GM21390 (cell line): ENCODE measurements around the gene ANKRD35.
A peak's percentile ranks its signal among the peaks of the same experiment; 100 is the strongest.

Experiments used
- ATAC-seq: cut with Tn5 transposase; IDR thresholded peaks from one replicate; pipeline ENCODE4 v1.9.1; 2021; ENCODE audit not compliant: unreplicated experiment

ANKRD35 gene

DNA sequence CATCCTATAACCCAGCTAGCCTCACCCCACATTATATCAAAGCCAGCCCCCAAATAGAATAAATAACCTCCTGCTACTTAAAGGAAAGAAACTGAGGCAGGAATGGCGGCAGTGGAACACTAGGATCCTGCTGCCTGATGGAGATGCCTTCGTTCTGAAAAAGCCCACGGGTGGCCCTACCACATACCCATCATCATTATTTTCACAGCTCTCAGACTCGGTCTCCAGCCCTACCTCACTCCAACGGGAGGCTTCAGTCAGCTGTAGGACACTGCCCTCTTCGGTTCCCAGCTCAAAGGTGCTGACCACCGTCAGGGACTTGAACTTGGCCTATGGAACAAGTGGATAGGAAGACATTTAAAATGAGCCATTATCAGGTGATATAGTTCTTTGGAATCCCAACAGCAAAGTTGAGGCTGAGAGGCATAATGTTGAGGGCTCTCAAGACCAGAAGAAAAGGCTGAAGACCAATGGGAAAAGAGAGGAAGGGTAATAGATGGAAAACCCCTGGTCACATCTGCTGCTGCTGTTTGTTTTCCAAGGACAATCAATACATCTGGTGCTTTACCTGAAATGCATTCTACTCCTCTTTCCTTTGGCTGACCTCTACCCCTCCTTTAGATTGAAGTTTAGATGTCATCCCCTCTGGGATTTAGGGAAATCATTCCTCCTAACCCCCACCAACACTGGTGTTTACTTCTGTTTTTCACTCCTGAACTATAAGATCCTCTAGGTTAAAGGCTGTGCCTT lies 7.8 kb upstream of the ANKRD35 start:
- no peak for ATAC-seq

DNA sequence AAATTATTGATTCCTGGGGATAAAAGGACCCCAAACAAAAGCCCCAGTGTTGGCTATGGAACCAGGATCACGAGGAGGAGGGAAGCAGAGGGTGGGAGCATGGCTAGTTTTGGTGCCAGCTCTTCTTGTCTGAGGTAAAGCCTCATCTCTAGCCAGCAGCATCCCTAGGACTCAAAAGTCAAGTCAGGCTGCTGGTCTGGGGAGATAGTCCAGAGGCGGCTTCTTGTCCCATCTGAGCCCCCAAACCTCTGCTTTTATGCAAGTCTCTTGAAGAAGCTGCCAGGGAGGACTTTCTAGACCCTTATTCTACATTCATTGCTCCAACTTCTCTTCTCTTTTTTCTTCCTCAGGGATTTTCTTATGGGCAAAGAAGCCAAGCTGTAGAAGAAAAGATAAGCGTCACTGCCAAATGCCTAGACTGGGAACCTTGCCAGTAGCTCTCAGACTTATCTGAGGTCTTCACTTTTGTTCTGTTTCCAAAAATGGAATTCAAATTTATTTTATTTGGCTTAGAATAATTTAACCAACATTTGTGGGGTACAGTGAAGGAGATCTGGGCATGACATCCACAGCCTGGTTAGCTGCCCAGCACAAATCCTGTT lies 6.9 kb upstream of the ANKRD35 start:
- no peak for ATAC-seq

DNA sequence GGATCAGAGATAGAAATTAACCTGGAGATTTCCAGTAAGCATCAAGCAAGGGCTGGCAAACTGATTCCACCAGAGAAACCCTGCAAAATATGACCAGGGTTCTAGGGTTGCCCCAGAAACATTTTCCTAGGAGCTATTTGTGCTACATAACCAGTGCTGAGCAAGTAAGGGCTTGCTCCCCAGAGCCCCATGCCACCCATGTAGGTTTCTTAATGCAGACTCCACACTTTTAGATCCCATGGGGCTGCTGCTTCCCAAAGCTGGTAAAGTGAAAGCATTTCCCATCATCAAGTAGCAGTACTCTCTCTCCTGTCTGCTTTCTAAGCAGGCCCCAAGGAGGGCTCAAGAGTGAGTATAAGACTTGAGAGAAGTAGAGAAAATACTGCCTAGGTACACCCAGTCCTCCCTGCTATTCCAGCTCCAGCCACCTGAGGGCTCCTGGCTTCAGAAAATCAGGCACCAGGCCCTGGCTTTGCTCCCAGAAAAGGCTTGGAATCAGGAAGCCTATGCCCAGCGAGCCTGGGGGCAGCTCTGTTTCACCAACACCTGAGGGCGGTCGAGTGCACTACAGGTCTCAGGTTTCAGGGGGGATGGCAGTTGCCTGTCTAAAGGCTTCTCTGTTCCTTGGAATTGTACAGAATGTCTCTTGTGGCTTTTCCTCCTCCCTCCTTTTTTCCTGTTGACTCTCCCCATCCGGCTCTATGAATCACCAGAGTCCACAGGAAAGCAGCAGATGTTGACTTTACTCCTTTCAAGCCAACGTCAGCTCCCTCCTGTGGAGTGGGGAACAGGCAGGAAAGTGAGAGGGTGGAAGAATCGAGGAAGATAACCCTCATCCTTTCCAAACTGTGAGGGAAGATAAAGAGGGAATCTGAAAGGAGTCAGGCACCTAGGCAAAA lies 6.2 kb upstream of the ANKRD35 start:
- no peak for ATAC-seq

DNA sequence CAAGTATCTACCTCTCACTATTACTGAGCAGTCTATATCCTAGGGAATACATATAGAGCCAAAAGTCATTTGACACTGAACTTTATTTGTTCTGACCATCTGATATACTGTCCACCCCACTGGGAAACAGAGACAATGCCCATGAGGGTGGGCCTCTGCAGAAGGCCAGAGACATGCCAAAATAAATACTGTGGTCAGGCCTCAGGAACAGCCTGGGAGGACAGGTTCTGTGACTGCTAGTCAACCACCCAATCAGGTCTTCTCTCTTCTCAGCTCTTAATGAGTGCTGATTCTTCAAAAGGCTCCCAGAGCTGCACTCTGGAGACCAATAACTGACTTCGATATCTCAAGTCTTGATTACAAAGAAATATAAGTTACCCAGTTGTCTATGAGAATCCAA lies 5.5 kb upstream of the ANKRD35 start:
- ATAC-seq, result no peak

DNA sequence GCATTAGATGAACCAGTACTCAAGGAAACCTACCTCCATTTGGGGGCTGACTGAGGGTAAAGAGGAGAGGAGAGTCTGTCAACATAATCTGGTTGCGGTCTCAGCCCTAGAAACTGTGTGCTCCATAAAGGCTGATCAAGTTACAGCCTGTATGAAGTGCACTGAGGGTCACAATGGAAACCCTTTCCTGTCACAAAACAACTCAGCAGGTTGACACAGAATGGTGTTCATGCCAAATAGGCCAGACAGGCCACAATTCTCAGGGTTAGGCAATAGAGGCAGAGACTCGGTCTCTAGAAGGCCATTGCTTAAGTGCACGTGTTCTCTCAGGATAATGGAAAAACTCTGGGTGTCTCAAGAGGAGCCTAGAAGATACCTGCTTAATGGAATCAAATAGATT lies 4.1 kb upstream of the ANKRD35 start:
- ATAC-seq, result no peak

DNA sequence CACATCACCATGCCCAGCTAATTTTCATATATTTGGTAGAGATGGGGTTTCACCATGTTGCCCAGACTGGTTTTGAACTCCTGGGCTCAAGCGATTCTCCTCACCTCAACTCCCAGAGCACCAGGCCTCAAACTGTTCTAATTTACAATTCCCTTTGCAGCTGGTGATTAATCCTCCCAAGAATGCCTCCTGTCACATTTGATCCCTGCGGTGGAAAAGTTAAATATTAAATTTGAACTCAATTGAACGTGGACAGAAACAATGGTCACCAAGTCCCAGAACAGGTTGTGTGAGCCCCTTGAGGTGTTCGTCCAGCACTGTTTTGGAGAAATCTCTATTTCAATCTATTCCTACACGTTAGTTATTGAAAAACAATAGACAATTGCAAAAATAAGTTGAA lies 2.0 kb upstream of the ANKRD35 start:
- ATAC-seq, result no peak

DNA sequence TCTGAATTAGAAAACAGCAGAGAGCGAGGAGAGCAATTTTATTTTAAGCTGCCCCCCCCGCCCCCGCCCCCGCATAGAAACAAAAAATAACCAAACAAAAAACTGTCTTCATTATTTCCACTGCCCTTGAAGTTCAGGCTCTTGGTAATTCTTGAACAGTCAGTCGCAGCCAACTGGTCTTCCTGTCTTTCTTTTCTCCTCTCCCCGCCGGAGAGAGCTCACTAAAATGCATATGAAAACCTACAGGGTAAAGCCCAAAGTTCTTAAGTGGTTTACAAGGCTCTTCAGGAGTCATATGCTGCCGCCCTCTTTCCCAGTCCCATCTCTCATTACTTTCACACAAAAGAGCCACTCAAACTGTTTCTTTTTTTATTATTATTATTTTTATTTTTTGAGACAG lies 1.1 kb upstream of the ANKRD35 start:
- ATAC-seq, result no peak

DNA sequence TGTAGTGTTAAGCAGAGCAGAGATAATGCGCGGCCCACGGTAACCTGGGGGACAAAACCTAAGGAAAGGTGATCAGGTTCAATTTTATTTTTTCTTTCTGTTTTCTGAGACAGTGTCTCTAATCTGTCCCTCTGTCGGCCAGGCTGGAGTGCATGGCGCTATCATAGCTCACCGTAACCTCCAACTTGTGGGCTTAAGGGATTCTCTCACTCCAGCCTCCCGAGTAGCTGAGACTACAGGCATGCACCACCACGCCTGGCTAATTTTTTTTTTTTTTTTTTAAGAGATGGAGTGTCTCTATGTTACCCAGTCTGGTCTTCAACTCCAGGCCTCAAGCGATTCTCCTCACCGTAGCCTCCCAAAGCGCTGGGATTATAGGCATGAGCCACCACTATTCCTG lies 724 bp upstream of the ANKRD35 start:
- ATAC-seq, result no peak

DNA sequence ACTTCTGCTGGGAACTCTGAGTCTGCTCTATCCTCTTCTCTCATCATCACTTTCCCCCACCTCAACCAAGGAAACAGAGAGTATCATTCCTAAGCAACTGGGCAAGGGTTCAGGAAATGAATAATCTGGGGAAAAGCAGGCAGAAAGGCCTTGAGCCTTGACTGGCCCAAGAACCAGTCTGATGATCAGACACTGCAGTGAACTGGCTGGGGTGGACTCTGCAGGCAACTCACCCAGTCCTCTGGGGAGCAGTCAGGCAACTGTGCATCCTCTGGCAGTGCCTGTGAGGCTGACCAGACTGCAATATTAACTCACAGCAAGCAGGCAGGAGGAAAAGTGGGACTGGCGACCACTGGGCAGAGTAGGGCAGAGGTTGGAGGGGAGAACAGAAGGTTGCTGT lies 991 bp downstream of the ANKRD35 start:
- ATAC-seq, result no peak

DNA sequence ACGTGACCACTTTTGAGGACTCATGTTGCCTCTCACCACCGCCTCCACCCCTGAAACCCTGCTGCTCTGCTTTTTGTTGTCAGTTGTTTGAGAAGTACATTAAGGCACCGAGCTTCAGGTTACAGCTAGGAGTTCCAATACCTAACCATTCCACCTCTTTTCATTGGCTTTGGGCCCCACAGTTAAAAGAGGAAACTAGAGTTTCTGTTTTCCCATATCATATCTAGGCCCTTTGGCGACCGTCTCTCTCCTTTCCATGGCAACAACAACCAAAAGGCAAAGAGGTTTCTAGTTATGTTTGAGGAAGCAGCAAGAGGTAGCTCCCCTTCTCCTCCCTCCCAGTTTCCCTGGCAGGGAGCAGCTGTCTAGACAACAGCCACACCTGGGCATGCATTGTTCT lies 5.9 kb downstream of the ANKRD35 start:
- no peak for ATAC-seq

DNA sequence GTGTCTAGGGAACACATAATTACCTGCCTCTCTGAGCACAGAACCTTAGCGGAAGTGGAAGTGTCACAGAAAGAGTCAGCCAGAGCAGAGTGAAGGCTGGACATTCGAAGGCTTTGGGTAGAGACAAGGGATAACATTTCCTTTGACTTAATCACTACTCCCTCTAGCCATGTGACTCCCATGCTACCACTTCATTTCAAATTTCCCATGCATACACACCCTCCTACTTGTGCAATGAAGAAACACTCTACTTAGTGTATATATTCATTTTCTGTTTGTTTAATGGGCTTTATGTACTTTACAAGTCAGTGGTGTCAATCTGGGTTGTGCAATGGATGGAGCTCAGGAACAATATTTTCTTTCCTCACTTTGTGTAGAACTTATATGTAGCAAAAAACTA lies 6.9 kb downstream of the ANKRD35 start:
- ATAC-seq, result no peak

DNA sequence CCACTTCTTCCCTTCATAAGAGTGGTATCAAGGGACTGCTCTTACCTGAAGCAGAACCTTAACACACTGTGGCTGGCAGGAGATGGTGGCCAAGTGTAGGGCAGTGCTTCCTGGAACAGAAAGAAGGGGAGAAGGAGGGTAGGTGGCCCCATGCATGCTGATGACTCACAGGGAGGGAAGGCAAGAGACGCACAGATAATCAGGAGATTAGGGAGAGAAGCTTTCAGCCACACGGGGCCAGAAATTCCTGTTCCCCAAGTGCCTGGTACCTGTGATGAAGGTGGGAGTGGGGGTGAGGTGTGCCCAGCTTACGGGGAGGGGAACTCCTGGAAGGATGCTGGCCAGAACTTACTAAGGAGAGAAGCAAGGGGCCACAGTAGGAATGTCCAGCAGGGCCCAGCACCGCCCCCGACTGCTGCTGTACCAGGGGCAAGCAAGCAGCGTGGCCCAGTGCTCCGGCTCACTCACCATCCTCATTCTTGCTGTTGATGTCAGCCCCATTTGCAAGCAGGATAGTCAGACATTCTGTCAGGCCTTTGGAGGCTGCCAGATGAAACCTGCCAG lies 7.7 kb downstream of the ANKRD35 start:
- ATAC-seq, result no peak

DNA sequence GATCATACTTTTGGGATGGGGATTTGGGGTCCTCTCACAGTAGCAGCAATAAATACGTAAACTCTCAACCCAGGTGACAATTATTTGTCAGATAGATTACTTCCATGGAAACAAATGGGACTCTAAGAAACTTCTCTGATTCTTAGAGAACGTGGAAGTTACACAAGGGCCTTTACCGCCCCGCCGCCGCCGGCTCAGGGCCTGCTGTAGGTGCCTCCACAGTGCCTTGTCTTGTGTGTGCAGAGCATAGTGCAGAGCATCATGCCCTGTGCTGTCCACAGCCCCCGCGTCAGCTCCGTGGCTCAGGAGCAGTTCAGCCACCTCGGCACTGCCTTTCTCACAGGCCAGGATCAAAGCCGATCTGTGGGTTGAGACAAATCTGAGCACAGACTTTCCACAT lies 11.0 kb downstream of the ANKRD35 start:
- no peak for ATAC-seq

DNA sequence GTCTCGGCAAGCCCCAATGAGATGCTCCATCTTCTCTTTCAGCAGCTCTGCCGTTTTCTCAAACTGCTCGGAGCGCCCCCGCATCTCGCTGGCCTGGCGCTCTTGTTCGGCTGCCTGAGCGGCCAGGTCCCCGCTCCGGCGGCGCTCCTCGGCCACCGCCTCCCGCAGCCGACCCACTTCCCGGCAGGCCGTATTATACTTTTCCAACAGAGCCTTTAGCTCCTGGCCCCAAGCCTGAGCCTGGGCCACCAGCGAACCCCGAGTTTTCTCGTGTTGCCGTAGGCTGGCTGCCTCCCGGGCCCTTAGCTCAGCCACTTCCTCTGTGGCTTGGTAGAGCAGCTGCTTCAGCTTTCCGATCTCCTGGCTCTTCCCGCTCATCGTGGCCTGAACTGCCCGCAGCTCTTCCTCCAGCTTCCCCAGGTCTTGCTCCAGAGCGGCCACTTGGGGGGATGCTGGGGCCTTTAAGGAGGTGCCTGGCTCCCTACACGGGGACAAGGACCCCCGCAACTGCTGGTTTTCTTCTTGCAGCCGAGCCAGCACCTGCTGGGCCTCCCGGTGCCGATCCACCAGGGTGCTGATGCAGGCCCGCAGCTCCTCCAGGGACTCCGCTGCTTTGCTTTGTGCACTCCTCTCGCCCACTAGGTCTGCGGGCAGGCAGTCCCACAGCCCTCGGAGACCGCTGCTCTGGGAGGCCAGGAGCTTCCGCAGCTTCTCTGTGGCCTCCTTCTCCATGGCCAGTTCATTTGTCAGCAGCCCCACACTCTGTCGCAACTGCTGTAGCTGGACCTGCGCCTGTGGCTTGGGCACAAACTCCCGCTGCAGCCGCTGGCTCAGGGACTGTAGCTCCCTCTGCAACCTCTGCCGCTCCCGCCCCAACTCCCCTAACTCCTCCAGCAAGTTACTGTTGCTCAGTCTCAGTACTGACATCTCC lies 13.4 kb downstream of the ANKRD35 start:
- ATAC-seq, result no peak

DNA sequence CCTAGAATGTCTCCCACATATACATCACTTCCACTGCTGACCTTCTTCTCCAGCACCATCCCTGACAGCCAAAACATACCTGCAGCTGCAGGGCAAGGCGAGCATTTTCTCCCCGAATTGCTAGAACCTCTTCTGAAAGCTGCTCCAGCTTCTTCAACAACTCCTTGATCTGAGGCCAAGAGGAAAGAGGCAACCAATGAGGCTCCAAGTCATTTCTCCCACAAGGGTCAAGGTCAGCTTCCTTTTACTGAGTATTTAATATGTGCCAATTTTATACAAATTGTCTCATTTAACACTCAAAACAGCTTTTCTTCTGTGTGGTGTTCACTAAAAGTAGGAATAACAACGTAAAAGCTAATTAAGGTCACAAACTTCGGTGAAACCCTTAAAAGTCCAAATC lies 17.4 kb downstream of the ANKRD35 start:
- ATAC-seq, result no peak

DNA sequence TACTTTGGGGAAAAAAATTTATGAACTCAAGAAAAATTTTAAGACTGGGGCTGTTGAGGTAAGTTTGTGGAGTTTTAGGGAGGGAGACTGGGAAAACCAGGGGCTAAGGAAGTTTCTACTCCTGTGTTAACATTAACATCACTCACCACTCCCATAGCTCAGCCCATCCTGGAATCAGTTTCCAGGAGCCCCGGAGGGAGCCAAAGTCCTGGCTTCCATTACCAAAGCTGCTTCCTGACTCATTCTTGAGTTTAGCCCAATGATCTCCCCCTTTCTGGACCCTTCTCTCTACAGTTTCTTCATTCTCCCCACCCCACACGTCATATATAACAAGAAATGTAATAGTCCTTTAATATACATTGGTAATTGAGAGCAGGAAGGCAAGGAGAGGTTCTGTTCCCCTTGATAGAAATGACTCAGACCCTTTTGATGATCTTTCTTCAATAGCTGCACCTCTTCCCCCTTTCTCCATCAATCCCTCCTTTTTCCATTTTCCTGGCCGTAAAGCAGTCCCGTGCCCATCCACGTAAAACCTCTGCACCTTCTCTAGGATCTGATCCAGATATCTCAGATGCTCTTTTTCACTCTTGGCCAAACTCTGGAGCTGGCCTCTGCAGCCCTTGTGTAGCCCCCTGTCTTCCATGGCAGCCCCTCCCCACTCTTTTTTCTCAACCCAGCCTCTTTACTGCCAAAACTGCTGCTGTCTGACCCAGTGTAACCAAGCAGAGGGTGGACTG lies 22.2 kb downstream of the ANKRD35 start:
- no peak for ATAC-seq

DNA sequence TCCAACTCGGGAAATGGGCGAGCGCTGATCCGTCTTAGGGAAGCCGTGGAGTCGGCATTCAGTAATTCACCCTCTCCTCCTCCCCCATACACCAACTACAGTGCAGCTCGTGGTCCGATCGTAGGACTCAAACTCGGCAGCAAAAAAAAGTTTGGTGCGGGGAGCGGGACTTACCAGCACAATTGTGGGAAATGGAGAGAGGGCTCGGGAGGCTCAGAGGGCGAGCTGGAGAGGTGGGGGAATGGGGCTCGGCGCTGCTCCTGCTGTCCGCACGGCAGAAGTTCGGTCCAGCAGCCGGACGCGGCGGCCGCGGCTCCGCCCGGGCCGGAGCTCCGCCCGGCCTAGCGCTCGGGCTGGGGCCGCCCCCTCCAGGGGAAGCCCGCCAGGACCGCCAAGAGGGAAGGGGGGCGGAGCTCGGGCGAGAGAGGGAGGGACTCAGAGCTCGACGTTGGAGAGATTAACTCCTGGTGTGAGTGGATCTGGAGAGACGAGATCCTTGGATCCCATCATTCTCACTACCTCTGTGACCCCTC lies 26.1 kb downstream of the ANKRD35 start:
- ATAC-seq, result peak; percentile 76

DNA sequence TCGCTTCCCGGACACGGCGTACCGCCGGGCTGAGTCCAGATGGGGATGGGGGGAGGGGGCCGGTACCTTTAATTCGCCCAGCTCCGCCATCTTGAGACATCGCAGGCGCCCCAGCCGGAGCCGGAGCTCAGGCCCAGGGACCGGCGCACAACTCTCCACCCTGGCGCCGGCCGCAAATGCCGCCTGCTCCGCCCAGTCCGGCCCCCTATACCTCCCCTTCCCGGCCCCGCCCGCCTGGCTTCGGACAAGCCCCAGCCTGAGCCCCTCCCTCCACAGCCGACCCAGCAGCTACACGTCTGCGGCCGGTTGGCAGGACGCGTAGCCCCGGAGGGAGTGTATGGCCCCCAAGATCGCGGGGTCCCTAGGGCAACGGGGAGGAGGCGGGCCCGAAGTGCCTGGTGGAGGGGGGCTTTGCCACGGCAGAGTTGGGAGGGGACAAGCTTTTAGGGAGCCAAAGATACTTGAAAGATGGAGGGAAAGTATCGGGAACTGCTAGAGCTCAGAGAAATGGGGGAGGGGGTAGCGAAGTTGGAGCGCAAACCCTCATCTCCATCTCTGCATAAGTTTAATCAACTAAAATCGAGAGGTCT lies 26.7 kb downstream of the ANKRD35 start, which contains the start of gene PIAS3:
Gene PIAS3 (minus strand): TSS at position 181 of the 590 bp plus-strand sequence. CDS start 91 bp downstream, at position 90.
- peak; percentile 75 for ATAC-seq

DNA sequence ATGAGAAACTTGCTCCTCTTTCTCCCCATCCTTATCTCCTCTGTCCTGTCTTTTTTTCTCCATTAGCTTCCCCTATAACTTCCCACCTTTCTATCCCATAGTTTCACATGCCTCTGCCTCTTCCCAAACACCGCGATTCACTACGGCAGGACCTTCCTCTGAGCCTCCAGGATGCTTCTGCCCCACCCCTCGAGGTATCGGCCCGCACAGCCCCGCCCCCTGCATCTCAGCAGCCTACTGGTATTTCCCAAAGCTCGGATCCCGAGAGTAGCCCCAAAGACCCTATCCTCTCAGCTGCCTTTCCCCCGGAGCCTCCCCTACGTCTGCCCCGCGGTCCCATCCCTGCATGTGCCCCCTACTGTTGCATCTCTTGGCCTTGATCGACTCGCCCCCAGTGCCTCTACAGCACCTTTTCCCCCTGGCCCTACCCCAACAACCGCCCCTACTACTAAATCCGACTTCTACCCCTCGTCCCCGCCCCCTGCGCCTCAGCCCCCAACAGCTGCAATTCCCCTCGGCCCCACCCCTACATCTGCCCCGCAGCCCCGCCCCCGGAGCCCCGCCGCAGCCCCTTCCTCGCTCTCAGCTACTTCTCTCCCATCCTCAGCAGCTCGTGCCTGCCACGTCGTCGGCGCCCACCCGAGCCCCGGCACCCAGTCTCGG lies 27.3 kb downstream of the ANKRD35 start:
- ATAC-seq, result no peak
